Measurements from ENCODE around the gene THAP7. TPM values are rescaled to one million over a fixed set of nuclear protein-coding genes. Genes with fewer than 3 reads are reported as not detected.
"Not testable (repeated sequence)": the region's sequence is repeated elsewhere in the genome, so short reads cannot be mapped to it uniquely, and the experiment has no call there.

Gene THAP7
- total RNA-seq, 4 donors from 2014 or later, result 19.8 to 54.7 (median 29.5) TPM

DNA sequence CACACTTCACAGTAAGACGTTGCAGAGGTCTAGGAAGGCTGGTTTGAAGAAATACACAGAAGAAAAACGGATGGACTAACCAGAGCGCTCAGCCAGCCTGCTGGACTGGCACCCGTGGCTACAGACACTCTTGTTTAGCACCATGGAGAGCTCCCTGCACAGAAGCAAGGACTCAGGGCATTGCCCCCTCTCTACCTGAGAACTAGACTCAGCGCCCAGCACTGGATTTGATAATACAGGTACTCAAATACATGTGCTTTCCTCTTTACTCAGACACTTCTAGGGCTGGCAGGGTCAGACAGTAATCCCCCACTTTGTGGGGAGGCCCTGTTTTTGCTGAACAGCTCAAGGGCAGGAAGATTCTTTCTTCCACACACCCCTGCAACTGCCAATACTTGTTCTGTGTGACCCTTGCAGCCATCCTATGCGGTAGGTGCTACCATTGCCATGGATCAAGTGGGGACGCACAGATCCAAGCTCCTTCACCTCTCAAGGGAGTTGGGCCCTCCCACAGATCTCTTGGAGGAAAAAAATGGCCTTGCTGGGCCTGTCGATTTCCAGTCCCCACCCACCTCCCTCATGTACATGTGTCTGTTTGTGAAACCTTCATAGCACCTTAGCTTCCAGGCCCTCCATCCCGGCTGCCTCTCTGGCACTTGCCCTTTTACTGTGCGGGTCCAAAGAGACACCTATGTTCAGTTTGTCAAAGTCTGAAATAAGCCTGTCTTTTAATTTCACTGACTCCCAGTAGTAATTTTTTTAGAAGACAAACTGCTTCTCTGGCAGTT, 7.9 kb upstream of the THAP7 start:
- no peaks in the 10 kb centered on the region for H3K9me3 ChIP-seq
- TF ChIP-seq POLR2A (IDR thresholded peaks at IDR 0.05), result no peak
- TF ChIP-seq CTCF (IDR thresholded peaks at IDR 0.05), result no peak
- no peaks in the 10 kb centered on the region for H3K27me3 ChIP-seq
- no peak for DNase-seq
- H3K36me3 ChIP-seq, result no peaks in the 10 kb centered on the region
- H3K27ac ChIP-seq, result no peak overlapping the region
- peaks cover 4 to 13% (median 6%) of the 10 kb centered on the region in 4 donors for H3K4me1 ChIP-seq
- no peak overlapping the region for H3K4me3 ChIP-seq

DNA sequence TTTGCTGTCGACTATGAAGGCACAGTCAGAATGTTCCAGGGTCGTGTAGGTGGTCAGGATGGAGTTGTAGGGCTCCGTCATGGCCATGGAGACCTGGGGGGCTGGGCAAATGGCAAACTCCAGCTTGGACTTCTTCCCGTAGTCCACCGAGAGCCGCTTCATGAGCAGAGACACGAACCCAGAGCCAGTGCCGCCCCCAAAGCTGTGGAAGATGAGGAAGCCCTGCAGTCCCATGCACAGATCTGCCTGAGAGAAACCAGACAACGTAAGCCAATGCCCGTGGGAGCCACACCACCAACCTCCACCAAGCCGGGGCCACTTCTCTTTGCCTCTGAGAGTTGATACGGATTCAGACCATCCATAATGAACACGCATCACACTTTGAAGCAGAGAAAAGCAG, 7.3 kb upstream of the THAP7 start:
- not testable (repeated sequence) for H3K4me3 ChIP-seq, H3K9me3 ChIP-seq, H3K27me3 ChIP-seq, DNase-seq, H3K27ac ChIP-seq, H3K36me3 ChIP-seq, H3K4me1 ChIP-seq

- no peaks in the 10 kb centered on the region for H3K27me3 ChIP-seq
- no peaks in the 10 kb centered on the region for H3K9me3 ChIP-seq
- no peak for TF ChIP-seq POLR2A (IDR thresholded peaks at IDR 0.05)
- no peak for TF ChIP-seq CTCF (IDR thresholded peaks at IDR 0.05)
- peaks cover 0 to 14% (median 0%) of the 10 kb centered on the region in 3 donors for H3K36me3 ChIP-seq
- peak overlapping the region in 1 of 4 donors; percentile 97 for H3K27ac ChIP-seq
- H3K4me3 ChIP-seq, result no peak overlapping the region
- peaks cover 0 to 32% (median 23%) of the 10 kb centered on the region in 4 donors for H3K4me1 ChIP-seq
- no peak for DNase-seq
Observed at GRCh38 chr22:21003782-21004181, 1.9 kb upstream of the THAP7 start.

GRCh38 chr22:21000987-21001600, 824 bp downstream of the THAP7 start:
- Histone ChIP-seq H3K9me3 (no peaks in the 10 kb centered on the region), H3K27ac (peak overlapping the region; percentile 97 to 100 (median 98)), H3K4me1 (peaks cover 0 to 32% (median 23%) of the 10 kb centered on the region in 4 donors), H3K4me3 (peak overlapping the region; percentile 60 to 89 (median 74)), H3K36me3 (peaks cover 0 to 32% (median 0%) of the 10 kb centered on the region in 3 donors), H3K27me3 (no peaks in the 10 kb centered on the region)
- DNase-seq, result peak in 1 of 3 donors; percentile 28
- TF ChIP-seq CTCF (IDR thresholded peaks at IDR 0.05), result no peak
- no peak for TF ChIP-seq POLR2A (IDR thresholded peaks at IDR 0.05)

DNA sequence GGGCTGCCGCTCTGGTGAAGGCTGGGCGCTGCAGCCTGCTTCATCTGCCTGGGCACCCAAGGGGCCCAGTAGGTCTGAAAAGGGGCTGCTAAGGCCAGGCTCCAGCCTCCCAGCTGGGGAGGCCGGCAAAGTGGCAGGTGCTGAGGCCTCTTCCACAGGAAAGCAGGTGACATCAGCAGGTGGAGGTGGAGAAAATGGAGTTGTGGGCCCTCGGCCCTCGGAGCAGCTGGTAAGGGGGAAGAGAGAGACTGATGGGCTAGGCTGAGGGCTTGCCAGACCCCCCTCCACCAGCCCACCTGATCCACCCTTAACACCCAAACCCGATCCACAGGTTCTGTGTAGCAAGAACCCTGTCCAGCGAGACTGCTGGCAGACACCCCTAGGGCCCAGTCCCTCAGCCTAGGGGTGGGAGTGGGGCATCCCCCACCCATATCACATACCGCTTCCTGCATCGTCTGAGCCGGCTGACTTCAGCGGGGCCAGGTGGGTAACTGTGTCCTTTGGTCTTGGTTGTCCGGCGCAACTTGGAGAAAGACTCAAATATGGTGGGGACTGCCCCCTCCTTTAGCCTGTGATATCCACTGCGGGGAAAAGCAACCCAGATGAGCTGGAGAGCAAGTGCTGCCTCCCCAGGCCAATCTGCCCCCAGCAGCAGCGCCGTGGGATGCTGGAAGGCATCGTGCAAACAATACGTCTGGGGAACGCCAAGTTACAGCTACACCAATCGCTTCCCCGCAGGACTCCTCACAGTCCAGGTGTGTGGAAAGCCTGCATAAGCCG, 1.5 kb downstream of the THAP7 start:
- Histone ChIP-seq H3K9me3 (no peaks in the 10 kb centered on the region), H3K36me3 (peaks cover 0 to 37% (median 0%) of the 10 kb centered on the region in 3 donors), H3K4me3 (peak overlapping the region; percentile 60 to 89 (median 74)), H3K4me1 (peaks cover 0 to 32% (median 23%) of the 10 kb centered on the region in 4 donors), H3K27me3 (no peaks in the 10 kb centered on the region), H3K27ac (peak overlapping the region; percentile 97 to 100 (median 98))
- no peak for DNase-seq
- TF ChIP-seq POLR2A (IDR thresholded peaks at IDR 0.05) (no peak), CTCF (IDR thresholded peaks at IDR 0.05) (no peak)
